ENCODE data around the gene UTP3.
"Not testable (repeated sequence)": the region's sequence is repeated elsewhere in the genome, so short reads cannot be mapped to it uniquely, and the experiment has no call there.

DNA sequence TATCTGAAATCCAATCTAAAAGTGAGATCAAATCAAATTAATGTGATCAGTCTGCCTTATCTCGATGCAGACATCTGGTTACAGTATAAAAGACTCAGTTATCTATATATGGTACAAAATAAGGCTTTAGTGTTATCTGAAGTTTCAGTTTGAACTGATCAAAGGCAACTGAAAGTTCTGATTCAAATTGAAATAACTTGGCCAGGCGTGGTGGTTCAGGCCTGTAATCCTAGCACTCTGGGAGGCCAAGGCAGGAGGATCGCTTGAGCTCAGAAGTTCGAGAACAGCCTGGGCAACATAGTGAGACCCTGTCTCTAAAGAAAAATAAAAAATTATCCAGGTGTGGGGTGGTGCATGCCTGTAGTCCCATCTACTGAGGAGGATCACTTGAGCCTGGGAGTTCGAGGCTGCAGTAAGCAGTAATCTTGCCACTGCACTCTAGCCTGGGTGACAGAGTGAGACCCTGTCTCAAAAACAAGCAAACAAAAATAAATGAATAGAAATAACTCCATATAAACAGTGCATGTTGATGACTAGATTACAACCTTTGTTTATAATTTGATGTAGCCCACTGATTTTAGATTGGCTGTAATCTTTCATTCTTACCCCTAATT lies 26.9 kb upstream of the UTP3 start:
- TF ChIP-seq, protein P1, sequence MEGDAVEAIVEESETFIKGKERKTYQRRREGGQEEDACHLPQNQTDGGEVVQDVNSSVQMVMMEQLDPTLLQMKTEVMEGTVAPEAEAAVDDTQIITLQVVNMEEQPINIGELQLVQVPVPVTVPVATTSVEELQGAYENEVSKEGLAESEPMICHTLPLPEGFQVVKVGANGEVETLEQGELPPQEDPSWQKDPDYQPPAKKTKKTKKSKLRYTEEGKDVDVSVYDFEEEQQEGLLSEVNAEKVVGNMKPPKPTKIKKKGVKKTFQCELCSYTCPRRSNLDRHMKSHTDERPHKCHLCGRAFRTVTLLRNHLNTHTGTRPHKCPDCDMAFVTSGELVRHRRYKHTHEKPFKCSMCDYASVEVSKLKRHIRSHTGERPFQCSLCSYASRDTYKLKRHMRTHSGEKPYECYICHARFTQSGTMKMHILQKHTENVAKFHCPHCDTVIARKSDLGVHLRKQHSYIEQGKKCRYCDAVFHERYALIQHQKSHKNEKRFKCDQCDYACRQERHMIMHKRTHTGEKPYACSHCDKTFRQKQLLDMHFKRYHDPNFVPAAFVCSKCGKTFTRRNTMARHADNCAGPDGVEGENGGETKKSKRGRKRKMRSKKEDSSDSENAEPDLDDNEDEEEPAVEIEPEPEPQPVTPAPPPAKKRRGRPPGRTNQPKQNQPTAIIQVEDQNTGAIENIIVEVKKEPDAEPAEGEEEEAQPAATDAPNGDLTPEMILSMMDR (conservative IDR thresholded peaks at IDR 0.05 in 1 of 2, IDR thresholded peaks at IDR 0.05 in 1 of 2; ENCODE audit: low read depth in 1 of 2, low read length in 2 of 2) = not testable (repeated sequence)
- TF ChIP-seq EZH2 (IDR thresholded peaks at IDR 0.05; ENCODE audit: low read length, missing control alignments) = not testable (repeated sequence)
